SIG-M5 treated with dmso at 0.1 percent for 504 hours (cell line): ENCODE results near the gene GRHPR.
"Not testable (repeated sequence)": the region's sequence is repeated elsewhere in the genome, so short reads cannot be mapped to it uniquely, and the experiment has no call there.

Experiments used
- DNase-seq: peaks from one replicate; lab custom pipeline; 2025; ENCODE audit not compliant: unreplicated experiment; lab: John Stamatoyannopoulos, UW

Gene GRHPR

DNA sequence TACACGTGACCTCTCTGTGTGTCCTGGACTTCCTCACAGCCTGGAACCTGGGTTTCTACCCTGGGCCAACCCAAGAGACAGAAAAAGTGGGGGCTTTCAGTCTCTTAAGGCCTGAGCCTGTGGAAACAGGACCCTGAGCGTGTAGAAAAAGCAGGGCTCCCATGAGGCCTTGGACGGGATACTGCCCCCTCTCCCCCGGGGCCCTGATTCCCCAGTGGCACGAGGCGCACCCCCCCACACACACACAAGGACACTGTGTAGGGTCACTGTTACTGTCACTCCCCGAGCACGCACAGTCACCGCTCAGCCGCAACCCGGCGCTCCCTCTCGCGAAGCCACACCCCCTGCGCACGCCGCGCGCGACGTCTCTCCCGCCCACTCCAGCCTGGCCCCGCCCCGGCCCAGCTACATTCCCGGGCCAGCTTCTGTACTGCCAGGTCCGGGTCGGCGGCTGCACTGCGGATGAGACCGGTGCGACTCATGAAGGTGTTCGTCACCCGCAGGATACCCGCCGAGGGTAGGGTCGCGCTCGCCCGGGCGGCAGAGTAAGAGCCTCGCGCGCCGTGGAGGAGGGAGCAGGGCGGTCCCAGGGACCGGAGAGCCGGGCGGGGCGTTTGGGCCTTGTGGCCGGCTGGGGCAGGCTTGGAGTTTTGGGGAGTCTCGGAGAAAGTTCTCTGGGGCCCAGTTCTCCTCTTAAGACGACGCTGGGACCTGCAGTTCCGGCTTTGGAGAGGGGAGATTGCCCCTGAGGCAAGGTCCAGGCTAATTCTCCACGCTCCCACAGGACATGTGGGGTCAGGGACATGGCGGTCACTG lies at the start of gene GRHPR:
GRHPR (plus strand) TSS at position 408 of the 816 bp plus-strand sequence; CDS start at position 463, 55 bp downstream.
- peak; percentile 79 for DNase-seq

- no peak for DNase-seq
These were observed 49.7 kb upstream of the GRHPR start for GRCh38 chr9:37372839-37373238.

DNA sequence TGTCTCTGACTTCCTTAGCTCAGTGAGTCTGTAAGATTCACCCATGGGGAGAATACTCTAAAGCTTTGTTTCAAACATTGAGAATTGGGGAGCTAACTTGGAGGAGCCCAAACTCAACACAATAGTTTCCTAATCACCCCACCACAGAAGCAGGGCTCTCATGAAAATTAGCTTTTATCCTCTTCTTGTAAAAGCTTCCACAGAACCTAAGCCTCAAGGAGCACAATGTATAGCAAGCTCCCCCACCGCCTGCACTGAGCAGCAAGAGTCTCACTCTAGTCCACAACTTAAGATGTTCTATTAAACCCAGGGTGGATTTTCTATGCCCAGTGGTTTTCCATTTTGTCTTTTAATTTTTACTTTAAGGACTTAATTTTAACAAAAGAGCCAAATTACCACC lies 48.9 kb upstream of the GRHPR start:
- DNase-seq, result no peak

DNA sequence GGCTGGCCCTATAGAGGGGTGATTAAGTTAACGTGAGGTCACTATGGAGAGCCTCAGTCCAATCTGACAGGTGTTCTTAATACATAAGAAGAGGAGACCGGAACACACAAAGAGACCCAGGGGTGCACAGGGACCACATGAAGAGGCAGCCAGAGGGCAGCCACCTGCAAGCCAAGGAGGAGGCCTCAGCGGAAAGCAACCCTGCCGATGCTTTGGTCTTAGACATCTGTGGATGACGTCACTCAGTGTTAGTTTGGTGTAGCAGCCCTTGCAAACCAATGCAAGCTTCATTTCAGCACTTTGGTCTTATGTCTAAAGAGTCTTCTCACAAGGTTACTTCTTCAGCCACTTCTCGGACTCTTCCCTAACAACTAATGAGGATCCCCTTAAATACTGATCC lies 47.6 kb upstream of the GRHPR start:
- DNase-seq, result no peak

DNA sequence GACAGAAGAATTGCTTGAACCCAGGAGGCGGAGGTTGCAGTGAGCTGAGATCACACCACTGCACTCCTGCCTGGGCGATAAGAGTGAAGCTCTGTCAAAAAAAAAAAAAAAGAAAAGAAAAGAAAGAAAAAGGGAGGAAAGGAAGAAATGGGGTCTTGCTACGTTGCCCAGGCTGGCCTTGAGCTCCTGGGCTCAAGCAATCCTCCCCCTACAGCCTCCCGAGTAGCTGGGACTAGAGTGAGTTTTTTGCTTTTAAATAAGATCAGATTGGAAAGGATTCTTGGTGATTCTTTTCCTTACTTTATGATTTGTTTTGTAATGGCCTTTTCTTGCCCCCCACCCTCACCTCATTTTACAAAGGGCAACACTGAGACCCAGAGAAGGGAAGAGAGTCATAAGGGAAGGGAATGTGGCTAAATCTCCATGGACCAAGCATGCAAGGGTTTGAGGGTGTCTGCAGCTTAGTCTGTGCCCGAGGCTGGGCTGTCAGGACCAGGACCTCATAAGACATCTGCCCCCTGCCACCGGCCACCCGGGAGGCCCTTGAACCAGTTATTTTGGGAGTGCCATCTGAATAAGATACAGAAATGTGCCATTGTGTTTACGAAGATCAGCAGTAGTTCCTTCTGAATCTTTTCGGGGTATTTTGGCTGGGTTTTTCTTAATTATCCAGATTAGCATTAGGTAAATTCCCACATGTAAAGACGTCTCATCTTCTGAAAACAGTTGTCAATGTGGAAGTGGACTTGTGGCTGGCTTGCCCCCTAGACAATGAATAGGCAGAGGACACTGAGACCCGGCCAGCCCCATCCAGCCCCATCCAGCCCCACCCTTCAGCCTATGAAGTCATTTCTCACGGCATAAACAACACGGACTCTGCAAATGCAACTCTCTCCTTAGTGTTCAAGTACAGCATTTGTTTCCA lies 44.5 kb upstream of the GRHPR start:
- no peak for DNase-seq

GRCh38 chr9:37378613-37379004 lies 43.9 kb upstream of the GRHPR start:
- DNase-seq, result no peak

DNA sequence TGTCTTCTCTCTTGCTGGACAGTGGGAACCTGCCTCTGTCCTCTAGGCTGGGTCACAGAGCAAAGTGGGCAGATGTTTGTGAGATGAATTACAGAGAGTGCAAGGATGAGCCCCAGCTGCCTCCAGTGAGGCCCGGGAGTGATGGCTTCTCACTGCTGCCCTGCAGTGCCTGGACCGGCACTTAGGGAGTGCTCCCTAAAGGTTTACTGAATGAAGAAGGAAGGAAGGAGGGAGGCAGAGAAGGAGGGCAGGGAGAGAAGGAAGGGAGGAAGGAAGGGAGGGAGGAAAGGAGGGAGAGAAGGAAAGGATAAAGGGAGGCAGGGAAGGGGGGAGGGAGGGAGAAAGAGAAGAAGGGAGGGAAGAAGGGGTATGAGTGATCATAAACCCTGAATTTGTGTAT lies 42.7 kb upstream of the GRHPR start:
- DNase-seq, result no peak

DNA sequence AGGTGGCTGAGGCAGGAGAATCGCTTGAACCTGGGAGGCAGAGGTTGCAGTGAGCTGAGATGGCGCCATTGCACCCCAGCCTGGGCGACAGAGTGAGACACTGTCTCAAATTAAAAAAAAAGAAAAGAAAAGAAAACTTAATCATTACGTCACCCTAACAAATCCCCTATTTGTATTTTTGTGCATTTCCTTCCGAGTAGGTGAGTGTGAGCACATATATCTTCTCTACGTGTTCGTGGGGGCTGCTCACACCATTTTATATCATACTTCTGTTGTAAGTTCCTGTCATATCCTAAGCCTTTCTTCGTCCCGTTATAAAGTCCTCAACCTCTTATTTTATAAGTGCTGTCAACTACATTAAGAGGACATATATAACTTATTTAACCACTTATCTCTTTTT lies 41.9 kb upstream of the GRHPR start:
- no peak for DNase-seq

DNA sequence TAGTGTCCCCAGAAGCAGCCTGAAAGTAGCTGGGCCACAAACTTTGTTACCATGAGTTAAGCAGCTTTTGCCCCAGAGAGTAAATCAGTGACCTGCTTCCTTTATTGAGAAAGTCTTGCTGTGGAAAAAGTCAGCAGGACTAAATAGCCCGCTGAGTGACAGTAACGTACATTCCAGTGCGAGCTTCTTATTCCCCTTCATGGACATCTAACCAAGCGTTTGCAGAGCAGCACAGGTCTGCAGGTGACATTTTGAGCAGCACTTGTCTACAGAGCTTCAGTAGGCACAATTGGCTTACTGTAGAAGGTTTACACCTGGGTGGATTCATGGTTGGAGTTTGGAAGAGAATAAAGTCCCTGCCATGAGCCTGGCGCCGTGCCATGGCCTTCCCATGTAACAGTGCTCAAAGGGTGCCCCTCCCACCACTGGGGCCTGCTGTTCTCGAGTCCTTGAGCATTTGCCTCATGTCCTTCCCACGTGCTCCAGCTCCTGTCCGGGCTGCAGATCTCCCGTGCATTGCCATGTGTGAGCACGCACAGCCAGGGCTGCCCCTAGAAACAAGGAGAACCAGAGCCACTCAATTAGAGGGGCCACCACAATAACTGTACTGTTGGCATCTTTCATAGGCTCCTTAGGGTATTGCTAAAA lies 41.3 kb upstream of the GRHPR start:
- no peak for DNase-seq

- no peak for DNase-seq
These were observed 40.1 kb upstream of the GRHPR start for GRCh38 chr9:37382161-37382981.

DNA sequence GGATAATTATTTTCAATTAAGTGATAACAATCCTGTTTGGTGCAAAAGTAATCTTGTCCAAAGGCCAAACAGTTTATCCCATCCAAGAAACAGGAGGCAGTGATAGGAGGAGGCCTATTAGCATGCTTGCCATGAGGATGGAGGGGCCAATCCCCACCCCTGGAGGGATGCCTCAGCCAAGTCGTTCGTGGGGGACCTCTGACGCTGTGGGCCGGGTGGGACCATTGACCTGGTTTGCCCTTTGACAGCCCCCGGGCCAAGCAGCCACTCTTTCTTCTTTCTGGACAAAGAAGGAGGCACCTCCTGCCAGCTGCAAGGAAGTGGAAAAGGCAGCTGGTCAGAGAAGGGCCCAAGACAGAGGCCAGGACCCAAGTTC lies 39.5 kb upstream of the GRHPR start:
- no peak for DNase-seq

DNA sequence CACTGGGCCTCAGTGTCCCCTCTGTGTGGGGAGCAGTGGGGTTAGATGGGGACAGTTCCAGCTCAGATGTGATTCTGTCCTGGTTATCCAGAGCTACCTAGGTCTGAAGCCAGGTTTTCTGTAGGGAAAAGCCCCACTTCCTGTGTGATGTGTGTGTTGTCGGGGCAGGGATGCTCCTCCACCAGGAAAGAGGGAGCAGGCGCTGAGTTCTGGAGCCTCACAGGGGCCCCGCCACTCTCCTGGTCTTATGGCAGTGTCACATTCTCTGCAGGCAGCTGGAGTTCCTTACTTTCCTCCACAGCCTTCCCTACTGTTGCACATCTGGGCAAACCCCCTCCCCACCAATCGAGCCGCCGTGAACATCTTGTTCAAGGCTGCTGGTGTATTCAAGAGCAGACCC lies 39.1 kb upstream of the GRHPR start:
- DNase-seq, result no peak

DNA sequence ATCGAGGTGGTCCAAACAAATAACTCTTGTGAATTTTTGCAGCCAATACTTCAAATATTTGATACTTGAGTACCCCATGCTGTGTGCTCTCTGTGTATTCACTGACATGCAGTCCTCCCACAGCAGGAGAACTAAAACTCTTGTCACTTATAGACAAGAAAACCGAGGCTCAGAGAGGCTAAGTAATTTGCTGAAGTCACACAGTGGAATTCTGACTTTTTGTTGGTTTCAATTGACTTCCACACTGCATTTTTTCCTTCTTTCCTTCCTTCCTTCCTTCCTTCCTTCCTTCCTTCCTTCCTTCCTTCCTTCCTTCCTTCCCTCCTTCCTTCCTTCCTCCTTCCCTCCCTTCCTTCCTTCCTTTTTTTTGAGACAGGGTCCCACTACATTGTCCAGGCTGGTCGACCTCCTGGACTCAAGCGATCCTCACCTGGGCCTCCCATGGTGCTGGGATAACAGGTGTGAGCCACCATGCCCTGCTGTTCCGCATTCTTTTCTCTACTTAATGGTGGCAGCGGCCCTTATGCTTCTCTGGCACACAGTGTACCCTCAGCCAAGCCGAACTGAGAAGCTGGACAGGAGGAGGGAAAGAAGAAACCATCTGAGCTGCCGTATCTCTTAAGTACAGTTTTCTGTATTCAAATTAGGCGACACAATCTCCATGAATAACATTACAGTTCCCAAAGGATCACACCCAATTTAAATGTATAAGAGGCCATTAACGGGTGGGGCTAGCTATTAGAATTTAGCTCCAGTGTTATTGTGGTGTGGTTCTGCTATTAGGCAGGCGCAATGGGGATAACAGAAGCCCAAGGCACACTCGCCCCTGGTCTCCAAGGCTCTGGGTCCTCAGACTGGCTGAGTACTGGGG lies 38.4 kb upstream of the GRHPR start:
- DNase-seq, result no peak

- DNase-seq, result no peak
These were observed 37.2 kb upstream of the GRHPR start for GRCh38 chr9:37385286-37385685.

- DNase-seq, result no peak
These were observed 35.5 kb upstream of the GRHPR start for GRCh38 chr9:37386988-37387387.

- DNase-seq, result no peak
These were observed 31.7 kb upstream of the GRHPR start for GRCh38 chr9:37390759-37391158.

- DNase-seq, result no peak
These were observed 30.2 kb upstream of the GRHPR start for GRCh38 chr9:37392272-37392671.

DNA sequence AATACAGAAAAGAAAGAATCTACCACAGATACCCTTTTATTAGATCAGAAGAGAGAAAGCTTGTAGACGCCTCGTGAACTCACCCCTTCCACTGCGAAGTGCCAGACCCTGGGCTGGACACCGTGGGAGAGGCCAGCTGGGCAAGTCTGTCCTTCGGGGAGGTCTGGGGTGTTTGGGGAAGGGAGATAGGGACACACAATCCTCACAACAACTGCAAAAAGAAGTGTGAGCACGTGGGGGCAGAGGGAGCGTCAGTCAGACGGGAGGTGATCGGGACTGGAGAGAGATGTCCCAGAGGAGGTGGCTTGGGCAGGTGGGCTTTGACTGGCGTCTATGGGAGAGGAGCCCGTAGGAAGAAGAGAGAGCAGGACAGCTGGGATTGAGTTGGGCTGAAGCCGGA lies 27.3 kb upstream of the GRHPR start:
- DNase-seq, result no peak

GRCh38 chr9:37395663-37396062 lies 26.8 kb upstream of the GRHPR start:
- DNase-seq, result no peak

DNA sequence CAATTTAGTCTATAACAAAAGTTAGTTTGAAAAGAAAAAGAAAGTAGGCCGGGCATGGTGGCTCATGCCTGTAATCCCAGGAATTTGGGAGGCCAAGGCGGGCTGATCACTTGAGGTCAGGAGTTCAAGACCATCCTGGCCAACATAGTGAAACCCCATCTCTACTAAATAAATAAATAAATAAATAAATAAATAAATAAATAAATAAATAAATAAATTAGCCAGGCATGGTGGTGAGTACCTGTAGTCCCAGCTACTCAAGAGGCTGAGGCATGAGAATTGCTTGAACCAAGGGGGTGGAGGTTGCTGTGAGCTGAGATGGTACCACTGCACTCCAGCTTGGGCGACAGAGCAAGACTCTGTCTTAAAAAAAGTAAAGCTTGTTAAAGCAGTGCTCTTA lies 24.5 kb upstream of the GRHPR start:
- not testable (repeated sequence) for DNase-seq
